ENCODE measurements around the gene LFNG.
A peak's percentile ranks its signal among the peaks of the same experiment; 100 is the strongest.
"Not testable (repeated sequence)": the region's sequence is repeated elsewhere in the genome, so short reads cannot be mapped to it uniquely, and the experiment has no call there.

LFNG gene

DNA sequence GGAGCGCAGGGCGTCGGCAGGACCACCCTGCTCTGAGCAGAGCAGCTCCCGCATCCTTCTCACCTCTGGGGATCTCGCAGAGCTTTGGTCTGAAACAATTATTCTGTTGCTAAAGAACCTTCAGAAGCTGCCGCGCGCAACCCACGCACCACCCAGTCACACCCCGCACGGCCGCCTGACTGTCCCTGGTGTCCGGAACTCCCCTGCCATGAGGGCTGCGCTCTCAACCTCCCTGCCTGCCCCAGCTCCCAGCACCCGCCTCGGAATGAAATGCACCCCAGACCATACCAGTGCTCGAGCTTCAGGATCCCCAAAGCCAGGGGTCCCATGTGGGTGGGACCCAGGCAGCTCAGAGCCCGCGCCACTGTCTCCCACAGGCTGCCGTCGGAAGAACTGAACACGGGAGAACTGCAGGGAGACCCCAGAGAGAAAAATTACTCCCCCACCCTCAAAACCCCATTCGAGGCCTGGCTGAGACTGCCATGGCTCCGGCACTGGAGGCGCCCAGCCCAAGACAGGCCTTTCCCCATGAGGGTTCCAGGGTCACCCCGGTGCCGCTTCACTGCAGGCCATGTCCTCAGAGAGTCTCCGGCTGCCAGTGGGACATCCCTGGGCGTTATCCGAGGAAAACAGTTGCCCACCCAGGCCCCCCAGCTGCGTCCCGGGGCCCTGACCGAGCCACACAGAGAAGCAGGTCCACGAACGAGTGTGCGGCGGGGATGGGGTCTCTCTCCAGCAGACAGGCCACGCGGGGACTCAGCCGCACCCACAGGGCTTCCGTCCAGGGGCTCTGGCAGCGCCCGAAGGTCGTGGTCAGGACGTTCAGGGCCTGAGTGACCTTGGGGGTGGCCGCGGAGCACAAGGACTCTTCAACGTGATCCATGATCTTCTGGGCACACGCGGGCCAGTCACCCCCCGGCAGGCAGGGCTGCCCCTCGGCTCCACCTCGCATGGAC, 23.6 kb downstream of the LFNG start:
- DNase-seq (ENCODE audit: low spot score) = no peak

DNA sequence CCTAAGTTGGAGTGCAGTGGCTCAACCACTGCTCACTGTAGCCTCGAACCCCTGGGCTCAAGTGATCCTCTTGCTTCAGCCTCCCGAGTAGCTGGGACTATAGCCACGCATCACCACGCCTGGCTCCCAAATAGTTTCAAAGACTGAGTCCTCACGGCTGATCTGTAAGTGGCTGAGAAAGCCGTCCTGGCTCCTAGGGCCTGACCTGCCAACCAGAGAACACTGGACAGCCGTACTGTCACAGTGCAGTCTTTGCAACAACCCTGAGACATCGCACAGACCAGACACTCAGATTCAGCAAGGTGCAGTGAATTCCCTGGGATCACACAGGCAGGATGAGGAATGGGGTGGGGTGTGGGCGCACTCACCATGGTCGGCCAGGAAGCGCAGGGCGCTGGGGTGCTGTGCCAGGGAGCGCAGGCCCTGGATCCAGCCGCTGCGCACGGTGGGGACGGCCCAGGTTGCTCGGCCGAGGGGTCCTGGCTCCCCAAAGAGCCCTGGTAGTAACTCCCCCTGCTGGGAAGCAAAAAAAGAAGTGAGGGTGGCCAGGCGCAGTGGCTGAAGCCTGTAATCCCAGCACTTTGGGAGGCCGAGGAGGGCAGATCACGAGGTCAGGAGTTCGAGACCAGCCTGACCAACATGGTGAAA, 25.1 kb downstream of the LFNG start:
- no peak for DNase-seq (ENCODE audit: low spot score)

DNA sequence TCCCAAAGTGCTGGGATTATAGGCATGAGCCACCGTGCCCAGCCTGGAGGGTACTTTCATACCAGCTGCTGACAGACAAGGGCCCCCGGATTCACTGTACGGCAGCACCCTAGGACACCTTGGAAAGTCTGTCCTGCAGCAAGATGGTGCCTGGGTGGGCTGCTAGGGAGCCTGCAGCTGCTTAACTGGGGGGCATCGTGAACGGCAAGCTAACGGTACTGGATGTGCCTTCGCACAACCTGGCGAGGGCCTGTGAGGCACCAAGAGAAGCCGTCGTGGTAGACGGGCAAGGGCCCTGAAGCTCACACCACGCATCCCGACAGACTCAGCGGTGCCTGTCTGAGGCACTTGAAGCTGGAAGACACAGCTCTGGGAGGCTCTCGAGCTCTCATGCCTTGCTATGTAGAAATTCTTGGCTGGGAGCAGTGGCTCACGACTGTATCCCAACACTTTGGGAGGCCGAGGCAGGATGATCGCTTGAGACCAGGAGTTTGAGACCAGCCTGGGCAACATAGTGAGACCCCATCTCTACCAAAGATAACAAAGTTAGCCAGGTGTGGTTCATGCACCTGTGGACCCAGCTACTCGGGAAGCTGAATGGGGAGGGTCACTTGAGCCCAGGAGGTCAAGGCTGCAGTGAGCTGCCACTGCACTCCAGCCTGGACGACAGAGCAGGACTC, 26.3 kb downstream of the LFNG start:
- DNase-seq (ENCODE audit: low spot score) = no peak

DNA sequence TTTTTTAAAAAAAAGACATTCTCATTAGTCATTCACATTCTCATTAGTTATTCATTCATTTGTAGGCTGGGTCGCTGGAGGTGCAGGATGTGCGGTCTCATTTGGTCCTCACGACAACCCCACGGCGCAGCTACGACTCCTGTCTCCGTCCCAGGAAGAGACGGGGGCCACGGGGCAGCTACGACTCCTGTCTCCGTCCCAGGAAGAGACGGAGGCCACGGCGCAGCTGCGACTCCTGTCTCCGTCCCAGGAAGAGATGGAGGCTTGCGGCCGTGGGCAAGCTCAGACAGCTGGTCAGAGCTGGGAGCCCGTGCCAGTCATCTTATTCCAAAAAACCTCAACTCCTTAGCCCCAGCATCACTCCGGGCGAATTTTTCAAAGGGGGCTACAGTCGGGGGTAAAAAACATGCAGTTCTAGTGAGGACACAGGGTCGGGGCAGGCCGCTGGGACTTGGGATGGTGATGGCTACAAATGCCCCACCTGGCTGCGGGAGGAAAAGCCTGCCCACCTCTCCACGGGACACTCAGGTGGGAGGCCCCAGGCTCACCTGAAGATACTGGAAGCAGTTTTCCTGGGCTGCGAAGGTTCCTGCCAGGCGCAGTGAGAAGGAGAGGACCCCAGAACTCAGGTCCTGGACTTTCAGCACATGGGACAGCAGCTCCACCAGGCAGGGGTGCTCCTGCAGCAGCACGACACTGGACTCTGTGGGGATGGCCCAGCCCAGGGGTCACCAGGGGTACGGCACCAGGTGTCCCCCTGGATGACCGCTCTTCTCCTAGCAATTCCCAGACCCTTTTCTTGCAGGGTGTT, 27.4 kb downstream of the LFNG start:
- DNase-seq (ENCODE audit: low spot score) = no peak

DNA sequence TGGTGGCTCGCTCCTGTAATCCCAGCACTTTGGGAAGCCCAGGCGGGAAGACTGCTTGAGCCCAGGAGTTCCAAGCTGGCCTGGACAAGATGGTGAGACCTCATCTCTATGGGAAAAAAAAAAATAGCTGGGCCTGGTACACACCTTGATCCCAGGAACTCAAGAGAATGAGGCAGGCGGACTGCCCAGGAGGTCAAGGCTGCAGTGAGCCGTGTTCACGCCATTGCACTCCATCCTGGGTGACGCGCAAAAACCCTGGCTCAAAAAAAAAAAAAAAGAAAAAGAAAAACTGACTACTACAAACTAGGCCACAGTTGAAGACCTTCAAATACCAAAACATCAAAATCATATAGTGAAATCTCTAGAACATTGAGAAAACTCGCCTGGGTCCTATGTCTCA, 31.8 kb downstream of the LFNG start:
- DNase-seq (ENCODE audit: low spot score) = no peak

DNA sequence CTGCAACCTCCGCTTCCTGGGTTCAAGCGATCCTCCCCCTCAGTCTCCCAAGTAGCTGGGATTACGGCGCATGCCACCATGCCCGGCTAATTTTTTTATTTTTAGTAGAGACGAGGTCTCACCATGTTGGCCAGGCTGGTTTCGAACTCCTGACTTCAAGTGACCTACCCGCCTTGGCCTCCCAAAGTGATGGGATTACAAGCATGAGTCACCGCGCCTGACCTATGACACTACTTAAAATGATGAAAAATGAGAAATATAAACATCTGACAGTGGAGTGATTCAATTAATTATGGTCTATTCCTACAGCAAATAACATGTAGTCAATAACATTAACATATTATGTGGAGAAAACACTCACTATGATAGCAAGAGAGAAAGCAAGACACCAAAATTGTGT, 33.5 kb downstream of the LFNG start:
- DNase-seq (ENCODE audit: low spot score) = no peak

DNA sequence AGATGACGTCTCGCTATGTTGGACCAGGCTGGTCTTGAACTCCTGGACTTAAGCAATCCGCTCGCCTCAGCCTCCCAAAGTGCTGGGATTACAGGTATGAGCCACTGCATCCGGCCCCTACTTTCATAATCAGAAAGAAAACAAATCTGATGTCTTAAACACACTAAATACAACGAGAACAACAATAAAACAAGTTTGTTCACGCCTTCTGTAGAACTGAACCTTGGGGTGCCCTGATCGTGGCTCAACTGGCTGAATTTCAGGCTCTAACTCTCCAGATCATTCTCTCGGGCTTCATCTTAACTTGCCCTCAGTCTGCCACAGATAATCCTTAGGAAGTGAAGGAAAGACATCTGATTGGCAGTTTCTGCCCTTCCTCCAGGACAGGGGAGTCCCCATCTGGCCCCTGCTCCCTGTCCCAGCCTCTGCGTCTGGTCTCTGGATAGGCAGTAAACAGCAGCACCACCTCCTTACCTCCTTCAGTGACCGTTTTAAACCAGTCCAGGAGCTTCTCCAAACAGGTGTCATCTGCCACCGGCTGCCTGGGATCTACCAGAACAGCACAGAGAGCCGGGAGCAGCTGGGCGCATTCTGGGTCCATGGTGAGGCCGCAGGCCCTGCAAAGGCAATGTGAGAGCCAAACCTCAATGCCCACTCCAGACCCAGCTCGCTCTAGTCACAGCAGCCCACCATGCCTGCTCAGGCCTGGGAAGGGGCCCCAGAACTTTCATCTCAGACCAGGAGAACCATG, 34.4 kb downstream of the LFNG start:
- DNase-seq (ENCODE audit: low spot score) = peak; percentile 18

DNA sequence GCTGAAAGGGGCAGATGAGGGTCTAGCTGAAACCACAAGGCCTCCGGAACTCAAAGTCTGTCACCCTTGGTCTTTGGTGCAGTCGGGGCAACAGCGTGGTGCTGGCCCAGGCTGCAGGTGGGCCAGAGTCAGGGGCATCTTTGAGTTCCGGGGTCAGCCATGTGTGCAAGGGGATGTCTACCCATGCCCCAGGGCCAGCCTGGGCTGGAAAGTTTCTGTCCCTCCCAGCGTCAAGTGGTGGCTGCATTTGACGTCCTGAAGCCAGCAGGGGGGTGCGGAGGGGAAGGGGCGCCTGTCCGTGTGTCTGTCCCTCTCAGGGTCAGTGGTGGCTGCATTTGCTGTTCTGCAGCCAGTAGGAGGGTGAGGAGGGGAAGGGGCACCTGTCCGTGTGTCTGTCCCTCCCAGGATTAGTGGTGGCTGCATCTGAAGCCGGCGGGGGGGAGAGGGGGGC, 35.1 kb downstream of the LFNG start:
- DNase-seq (ENCODE audit: low spot score) = peak; percentile 21

DNA sequence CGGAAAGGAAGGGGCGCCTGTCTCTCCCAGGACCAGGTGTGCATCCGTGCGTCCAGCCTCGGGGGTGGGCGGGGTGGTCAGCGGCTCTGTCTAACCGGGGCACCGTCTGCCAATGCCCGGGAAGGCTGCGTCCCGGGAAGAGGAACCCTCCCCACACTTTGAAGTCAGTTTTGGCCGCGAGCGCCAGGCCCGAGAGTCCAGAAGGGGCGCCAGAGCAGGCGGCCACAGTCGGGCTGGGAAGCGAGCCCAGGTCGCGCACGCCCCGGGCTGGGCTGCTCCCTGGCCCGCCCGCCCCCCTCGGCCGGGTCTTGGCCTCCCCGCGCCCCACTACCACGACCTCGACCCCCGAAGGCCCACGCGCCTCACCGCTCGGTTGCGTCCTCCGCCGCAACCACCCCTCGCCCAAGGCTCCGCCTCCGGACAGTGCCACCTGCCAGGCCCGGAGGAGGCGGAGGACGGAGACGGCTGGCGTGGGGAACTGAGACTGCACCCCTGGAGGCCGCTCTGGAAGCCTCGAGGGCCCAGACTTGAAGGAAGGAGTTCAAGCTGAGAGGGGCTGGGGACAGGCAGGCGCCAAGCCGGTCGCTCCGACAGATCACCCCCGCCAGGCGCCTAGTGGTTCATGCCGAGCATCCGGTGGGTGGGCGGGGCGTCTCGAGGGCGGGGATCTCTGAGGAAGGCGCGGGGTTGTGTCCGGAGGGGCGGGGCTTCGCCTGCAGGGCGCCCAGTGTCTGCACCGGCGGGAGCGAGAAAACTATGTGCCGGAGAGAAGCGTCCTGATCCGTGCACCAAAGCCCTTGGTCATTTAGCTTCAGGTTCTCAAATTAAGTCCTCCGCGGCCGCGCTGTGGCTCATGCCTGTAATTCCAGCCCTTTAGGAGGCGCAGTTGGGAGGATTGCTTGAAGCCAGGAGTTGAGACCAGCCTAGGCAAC, 35.8 kb downstream of the LFNG start, which contains the start of gene BRAT1:
BRAT1 (minus strand) TSS at position 404 of the 932 bp plus-strand sequence. CDS start 1,093 bp downstream, outside the sequence.
- peak; percentile 97 for DNase-seq (ENCODE audit: low spot score)

DNA sequence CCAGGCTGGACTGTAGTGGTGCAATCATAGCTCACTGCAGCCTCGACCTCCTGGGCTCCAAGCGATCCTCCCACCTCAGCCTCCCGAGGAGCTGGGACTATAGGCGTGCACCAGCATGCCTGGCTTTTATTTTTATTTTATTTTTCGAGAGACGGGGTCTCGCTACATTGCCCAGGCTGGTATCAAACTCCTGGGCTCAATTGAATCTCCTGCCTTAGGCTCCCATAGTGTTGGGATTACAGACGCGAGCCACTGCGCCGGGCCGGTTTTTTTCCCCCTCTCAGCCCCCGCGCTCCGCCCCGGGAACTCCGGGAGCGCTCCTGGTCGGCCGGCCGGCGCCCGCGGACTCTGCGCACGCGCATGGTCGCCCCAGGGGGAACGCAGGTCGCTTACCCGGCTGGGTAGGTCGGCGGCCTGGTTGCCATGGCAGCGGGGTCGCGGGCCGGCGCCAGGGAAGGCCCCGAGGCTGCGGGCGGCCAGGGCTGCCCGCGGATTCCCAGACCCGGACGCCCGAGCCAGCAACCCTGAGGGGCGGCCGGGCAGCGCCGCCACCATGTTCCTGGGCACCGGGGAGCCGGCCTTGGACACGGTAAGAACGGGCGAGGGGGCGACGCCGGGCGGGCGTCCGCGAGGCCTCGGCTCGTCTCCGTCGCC, 39.2 kb downstream of the LFNG start, which contains the start of gene IQCE:
IQCE (plus strand) TSS at position 351 of the 654 bp plus-strand sequence; CDS start at position 554, 203 bp downstream.
- peak; percentile 89 for DNase-seq (ENCODE audit: low spot score)

DNA sequence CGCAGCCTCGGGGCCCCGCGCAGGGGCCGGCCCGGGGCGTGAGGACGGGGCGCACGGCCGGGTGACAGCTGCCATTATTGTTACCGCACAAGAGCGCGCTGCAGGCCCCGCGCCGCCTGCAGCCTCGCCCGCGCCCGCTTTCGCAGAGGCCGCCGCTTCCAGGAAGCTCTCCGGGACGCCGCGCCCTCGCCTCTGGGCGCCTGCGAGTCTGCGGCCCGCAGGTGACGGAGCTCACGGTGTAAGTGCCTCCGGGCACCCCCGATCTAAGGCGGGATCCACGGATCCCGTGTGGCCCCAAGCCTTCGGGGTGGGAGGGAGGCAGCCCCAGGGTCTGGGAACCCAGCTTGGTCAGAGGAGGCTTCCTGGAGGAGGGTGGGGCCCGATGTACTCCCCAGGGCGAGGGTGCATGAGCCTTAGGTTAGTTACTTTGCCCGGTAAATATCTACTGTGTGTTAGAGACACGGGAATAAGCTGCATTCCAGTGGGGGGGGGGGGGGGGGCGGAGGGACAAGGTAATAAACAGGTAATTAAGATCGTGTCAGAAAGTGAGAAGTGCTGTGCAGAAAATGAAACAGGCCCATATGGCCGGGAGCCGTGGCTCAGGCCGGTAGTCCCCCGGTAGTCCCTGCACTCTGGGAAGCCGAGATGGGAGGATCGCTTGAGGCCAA, 39.8 kb downstream of the LFNG start:
- DNase-seq (ENCODE audit: low spot score) = peak; percentile 16

DNA sequence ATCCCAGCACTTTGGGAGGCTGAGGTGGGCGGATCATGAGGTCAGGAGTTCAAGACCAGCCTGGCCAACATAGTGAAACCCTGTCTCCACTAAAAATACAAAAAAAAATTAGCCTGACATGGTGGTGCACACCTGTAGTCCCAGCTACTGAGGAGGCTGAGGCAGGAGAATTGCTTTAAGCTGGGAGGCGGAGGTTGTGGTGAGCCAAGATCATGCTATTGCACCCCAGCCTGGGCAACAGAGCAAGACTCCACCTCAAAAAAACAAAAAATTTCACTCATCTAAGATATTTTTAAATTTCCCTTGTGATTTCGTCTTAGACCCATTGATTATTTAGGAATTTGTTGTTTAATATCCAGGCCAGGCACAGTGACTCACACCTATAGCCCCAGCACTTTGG, 44.4 kb downstream of the LFNG start:
- not testable (repeated sequence) for DNase-seq (ENCODE audit: low spot score)

DNA sequence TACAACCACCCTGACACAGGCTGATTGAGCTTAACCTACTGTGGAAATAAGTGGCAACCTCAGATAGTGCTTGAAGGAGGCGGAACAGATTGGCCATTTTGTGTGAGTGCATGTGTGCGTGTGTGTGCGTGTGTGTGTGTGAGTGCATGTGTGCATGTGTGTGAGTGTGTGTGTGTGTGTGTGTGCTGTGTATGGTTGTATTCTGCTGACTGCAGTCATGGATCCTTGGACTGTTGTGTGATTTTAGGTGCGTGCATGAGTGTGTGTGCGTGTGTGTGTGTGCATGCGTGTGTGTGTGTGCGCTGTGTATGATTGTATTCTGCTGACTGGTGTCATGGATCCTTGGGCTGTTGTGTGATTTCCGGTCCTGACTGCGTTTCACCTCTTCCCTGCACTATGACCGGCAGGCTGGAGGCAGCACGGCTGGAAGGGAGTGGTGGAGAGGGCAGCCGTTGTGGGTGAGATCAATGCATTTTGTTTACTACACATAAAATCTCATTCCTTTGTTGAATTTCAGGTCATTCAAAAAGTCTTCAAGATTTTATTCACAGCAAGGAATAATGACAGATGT, 45.5 kb downstream of the LFNG start:
- DNase-seq (ENCODE audit: low spot score) = no peak

DNA sequence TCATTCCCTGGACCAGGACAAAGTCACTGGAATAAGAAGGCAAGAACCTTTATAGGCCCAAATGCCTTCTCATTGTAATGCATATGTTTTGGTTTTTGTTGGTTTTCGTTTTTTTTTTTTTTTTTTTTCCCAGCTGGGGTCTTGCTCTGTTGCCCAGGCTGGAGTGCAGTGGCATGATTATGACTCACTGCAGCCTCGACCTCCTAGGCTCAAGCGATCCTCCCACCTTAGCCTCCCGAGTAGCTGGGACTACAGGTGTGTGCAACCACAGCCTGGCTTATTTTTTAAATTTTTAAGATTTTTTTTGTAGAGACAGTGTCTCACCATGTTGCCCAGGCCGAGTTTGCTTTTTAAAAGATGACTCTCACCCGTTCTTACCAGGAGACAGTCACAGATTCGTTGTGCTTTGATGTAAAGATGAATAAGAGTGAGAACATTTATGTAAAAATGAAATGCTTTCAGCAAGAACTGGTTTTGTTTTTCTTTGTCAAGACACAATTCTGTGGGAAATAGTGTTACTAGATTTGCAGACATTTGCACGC, 46.8 kb downstream of the LFNG start:
- no peak for DNase-seq (ENCODE audit: low spot score)

DNA sequence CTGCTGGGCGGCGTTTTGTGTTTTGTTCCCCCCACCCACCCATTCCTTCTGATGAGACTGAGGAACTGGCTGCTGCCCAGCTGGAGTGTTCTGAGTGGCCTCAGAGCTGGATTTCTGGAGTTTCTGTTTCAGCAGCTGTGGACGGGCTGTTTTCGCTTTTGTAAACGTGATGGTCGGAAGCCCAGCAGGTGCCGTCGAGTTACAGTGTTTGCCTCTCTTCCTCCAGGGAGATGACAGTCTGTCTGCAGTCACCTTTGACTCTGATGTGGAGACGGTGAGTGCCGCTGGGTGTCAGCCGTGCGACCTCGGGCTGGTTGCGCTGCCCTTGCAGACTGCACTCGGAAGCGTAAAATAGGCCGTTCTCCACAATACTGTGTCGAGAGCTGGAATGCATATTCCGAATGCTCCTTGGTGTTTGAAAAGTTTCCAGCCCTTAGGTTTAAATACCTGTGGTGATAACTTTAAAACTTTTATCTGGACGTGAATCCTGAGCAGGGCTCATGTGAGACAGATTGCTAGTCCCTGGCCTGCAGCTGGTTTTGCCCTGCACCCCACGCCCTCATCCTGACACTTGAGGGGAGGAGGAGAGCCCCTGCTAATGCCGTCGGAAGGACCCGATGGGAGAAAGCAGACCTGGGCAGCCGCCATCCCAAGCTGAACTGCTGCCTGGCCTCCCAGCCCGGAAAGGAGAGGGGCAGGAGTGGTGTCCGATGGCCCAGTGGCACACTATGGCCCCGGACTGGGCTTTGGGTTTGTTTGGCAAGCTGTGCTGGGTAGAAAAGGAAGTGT, 47.5 kb downstream of the LFNG start:
- no peak for DNase-seq (ENCODE audit: low spot score)

DNA sequence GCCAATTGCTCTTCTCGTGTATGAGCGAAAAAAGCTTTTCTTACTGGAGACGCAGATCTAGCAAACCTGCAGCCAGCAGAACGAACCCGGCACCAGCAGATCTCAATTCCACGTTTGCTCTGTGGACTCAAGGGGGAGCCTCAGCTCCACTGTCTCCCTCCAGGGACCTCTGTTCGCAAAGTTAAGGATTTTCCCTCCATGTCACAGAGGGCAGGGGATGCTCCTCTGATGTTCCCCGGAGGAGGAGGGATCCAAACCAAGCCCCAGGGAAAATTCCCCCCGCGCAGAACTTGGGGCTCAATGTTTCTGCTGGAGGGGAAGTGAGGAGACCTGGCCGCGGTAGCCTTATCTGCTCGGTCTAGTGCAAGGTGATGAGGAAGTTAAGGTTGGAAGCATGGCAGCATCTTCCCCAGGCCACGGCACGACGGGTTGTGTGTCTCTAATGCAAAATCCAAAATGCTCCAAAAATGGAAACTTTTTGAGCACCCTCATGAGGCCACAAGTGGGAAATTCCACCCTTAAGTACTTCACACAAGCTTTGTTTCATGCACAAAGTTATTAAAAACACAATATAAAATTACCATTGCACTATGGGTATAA, 48.2 kb downstream of the LFNG start:
- peak; percentile 42 for DNase-seq (ENCODE audit: low spot score)
